Left renal cortex interstitium (tissue), 4 donors: ENCODE results near the gene ELL2. TPM values are rescaled to one million over a fixed set of nuclear protein-coding genes. Genes with fewer than 3 reads are reported as not detected.

ENCODE experiments used
- DNase-seq, 4 donors: peaks; one replicate each; pipeline ENCODE4 v3.0.0-alpha.2; 2013; ENCODE audit warnings: low read depth in 4 of 4, low spot score in 2 of 4, missing footprints in 1 of 4
- polyA plus RNA-seq, 4 donors: library from polyadenylated mRNA; unstranded; fragments of 120-200 nt; gene quantifications; one replicate each; pipeline ENCODE4 v1.2.1, GENCODE V29; 2013; ENCODE audit not compliant: insufficient read length in 4 of 4

ELL2 gene
- polyA plus RNA-seq, 4 donors, result 7.9 to 18.0 (median 11.2) TPM

DNA sequence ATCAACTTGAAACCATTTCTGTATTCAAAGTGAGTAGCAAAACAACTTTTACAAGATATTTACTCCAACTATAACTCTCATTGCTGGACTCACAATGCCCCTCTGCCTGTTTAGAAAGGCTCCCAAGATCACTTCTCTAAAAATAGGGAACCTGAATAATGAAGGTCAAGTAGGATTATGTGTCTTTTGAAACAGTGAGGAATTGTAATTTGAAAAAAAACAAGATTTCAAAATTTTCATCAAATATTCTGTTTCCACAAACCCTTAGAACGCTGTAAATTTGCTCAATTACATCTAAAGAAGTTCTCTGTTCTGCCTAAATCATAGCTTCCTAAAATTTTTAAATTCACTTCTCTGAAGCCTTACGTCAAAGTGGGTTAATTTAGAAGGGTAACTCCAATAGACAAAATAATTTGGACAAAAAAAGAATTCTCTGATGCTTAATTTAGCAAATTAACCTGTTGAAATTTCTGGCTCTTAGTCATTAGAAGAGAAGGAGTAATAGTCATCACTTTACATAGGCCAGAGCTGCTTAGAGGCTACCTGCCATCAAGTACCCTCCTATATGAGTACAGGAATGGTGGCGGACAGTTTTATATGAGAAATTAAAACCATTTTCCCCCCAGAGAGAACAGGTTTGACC lies 4.0 kb downstream of the ELL2 start:
- no peak for DNase-seq

DNA sequence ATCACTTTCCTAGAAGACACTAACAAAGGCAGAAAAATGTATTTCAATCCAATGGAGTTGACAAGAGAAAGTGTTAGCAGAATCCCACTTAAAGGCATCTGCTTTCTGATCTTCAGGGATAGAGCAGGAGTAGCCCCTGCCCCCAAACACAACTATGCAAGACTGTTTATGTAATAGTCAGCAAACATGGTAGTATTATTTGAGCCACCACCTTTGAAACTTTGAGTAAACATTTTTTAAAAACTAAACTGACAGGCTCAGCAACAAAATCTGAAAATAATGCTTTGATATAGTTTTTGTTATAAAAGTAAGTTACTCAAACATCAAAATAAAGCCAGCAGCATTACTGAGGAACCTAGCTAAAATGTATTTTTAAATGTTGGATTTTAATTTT lies 4.8 kb downstream of the ELL2 start:
- DNase-seq, result no peak

DNA sequence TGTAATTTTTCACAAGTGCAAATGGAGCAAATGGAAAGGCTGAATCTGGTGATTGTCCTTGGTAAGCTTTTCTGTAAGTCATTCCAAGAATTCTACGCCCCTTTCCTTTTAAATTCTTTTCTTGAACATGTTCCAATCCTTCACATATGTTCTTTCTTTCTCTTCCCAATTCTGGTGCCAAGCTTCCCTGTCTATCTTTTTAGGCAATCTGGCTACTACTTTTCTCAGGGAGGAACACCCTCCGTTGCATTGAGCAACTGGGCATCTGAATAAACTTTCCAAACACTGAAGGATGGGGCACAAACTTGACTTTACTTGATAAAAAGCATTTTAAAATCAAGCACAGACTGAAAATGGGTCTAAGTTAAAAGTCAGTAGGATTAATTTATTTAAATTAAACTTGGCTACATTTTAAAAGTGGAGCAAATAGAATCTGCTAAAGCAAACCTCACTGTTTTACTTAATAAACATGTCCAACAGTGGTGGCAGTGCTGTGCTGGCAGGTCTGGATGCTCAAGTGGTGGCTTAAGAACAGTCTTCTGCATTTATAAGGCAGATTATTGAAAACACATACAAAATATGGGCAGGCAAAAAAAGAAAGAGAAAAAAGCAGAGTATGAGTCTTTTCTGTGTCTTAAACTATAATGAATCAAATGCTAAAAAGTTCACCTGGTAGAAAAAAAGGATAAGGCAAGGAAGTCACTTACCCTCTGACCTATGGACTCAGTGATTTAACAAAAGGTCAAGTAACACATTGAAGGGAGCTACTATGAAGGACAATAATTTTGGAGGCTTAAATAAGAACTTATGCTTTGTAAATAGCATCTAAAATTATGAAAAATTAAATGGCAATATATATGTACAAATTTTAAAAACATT lies 5.4 kb downstream of the ELL2 start:
- no peak for DNase-seq

DNA sequence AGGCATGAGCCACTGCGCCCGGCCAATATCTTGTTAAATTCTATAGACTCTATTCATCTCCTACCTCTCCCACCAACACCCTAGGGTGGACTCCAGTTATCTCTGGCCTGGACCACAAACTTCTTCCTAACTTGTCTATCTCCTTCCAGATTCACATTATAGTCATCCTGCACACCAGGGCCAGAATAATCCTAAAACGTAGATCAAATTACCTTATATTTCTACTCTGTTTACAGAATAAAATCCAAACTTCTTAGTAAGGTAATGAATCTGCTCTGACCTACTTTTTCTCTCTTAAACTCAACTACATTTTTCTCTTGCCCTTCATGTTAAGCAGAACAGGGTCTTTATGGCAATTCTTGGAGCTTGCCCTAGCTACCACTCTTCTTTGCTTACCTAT lies 6.9 kb downstream of the ELL2 start:
- DNase-seq, result no peak

DNA sequence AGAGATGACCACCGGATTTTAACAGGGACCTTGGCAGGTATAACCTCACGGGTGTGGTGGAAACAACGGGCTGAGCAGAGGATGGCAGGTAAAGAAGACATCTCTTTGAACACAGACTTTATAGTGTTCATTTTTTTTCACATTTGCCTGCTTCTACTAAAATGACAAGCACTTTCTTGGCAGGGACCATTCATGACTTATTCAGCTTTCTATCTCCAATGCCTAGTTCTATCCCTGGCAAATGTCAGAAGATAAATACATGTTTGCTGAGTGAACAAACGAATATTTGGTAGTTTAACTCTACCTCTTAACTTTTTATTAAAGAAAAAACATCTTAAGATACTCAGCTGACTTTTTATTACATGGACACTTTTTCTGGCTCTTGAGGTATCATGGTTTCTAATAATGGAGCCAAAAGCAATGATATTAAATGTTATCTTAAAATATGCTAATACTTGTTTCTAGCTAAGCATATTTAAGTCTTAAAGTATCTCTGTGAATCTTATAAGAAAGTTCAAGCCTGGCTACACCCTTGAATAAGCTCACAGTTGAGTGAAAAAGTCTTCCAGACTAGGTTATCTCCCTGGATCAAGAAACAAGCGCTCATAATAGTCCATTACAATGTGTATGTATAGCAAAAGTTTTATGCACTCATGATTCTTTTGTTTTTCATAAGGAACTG lies 8.5 kb downstream of the ELL2 start:
- no peak for DNase-seq

DNA sequence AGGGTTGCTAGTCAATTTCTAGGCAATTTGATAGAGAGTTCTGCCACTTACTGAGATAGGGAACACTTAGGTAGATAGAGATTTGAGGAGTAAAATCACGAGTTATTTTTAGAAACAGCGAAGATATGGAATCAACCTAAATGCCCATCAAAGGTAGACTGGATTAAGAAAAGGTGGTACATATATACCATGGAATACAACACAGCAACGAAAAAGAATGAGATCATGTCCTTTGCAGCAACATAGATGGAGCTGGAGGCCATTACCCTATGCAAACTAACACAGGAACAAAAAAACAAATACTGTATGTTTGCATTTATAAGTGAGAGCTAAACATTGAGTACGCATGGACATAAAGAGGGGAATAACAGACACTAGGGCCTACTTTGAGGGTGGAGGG lies 9.7 kb downstream of the ELL2 start:
- no peak for DNase-seq

DNA sequence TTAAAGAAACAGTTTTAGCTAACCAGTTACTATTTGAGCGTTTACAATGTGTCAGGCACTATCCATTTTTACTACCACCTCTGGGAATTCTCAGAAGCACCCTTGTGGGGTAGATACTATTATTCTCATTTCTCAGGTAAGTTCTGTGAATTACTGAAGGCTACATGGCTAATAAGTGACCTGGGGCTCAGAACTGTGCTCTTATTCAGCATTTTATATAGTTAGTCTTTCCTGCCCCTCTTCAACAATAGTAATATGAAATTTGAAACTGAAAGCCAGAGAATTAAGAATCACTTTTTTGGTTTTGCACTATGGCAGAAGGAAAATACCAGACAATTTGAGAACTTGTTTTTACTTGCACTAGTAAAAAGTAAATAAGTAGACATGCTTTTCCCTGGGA lies 11.8 kb downstream of the ELL2 start:
- DNase-seq, result no peak

DNA sequence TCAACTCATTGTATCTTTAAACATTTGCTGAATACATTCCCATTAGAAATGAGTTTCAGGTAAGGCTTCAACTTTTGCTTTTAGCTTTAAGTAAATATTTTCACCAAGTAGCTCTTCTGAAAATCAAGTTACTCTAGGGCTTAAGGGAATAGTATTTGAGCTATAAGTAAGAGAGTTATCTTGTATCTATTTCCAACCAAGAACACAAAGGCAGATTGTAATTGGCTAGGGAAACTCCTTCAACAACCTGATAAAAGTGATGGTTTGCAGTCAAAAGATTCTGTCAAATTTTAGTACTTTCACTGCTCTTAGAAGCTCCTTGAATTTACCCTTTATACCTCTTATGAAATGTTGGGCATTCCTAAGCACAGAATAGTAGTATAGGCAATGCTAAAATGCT lies 13.0 kb downstream of the ELL2 start:
- DNase-seq, result no peak

DNA sequence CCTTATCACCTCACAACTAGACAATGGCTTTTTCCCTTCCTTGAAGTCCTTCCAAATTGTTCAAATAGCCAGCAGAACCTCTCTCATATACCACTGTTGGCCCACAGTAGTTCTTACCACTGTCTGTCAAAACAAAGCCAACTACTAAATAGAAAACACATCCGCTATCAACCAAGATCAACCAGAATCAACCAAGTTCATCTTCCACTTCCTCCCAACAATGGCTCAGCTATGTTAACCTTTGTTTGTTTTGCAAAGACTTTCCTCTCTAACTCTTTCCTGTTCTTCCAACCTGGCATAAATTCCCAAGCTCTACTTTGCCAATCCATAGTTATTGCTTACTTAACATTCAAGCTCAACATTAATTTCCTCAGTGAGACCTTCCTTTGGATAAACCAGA lies 15.2 kb downstream of the ELL2 start:
- DNase-seq, result no peak

DNA sequence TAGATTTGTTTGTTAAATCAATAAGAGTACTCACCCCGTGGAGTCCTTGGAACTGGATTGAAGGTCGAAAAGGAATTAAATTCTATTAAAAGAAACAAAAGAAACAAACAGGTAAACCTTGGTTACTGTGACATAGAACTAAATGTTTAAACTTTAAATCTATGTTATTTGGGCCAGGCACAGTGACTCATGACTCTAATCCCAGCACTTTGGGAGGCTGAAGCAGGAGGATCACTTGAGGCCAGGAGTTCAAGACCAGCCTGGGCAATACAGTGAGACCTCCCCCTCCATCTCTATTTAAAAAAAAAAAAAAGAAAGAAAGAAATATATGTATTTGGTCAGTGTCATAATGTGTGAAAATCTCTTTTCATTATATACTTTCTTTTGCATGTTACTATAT lies 18.7 kb downstream of the ELL2 start:
- DNase-seq, result no peak

DNA sequence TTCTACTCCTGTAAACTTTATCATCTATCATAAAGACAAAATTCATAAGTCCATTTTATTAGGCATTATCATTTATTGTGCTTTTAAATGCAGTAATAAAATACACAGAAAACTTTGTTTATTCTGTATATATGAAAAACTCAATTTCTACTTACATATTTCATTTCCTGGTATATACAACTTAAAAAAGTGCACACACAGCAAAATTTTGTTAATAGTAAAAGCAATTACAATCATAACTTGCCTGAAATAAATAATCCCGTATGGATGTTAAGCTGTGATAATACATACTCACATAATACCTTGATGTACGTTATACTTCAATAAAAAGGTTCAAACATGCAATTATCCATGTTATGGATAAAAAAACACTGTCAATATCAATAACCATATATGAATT lies 19.2 kb downstream of the ELL2 start:
- DNase-seq, result no peak

DNA sequence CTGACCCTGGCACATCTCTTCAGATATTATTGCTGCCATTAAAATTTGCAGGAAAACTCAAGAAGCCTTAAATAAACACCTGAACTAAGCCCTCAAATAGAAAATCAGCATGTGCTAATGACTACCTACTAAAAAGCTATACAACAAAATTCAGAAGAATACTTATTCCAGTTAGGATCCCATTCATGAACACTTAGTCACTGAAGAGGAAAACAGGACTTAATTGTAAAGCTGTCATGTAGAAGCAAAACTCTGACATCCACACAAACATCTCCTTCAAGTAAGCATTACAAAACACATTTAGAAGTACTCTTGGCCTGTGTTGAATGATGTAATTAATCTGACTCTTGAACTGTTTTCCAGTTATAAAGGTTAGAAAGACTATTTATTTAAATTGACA lies 19.9 kb downstream of the ELL2 start:
- no peak for DNase-seq

DNA sequence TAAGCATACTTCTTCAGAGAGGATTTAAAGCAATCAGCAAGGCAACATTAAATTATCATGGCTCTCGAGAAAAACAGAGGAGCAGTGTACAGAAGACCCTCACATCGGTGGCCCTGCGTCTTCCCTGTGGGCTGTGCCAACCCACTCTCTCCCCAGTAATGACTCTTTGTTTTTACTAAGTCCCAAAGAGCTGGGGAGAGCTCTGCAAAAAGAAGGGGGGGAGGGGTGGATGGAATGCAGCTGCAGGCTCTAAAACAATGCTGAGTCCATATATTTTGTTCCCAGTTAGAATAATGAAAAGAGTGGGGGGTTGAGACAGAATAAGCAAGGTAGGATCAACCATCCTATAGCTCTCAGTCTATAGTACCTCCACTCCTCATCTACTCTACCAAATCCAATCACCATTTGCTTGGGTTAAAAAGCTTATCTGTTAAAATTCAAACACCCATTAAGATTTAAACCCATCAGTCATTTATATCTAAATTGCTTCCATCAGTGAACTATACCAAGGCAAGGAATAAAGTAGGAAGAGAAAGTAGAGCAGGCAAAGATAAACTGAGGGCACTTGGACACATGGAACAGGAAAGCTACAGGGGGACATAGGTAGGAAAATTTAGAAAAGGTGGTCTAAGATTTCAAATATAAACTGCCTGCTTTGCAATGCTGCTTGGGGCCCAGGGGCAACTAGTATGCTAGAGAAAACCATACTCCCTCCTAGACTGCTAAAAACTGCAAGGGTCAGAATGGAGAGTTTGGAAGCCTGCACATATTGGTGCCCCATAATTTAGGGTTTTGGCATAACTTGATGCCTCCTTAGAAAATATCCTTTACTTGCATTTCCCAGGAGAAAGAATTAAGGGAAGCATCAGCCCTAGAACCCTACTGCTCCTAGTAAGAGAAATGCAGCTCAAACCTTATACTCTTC lies 20.6 kb downstream of the ELL2 start:
- peak in 1 of 4 donors; percentile 21 for DNase-seq

DNA sequence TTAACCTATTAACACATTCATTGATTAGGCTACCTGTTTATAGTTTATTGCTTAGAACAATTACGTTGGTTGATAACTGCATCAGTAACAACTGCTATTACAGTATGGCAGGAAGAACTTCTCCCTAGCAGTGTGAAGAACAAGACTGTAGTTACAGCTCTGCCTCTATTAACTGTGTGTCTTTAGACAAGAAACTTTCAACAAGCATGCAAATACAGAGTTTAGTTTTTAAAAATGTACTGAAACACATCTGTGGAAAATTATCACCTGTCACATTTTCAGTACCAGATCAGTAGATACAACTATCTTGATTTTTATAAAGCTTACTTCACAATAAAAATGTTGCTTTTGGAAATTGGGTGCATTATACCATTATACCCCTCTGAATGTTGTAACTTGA lies 22.2 kb downstream of the ELL2 start:
- no peak for DNase-seq

DNA sequence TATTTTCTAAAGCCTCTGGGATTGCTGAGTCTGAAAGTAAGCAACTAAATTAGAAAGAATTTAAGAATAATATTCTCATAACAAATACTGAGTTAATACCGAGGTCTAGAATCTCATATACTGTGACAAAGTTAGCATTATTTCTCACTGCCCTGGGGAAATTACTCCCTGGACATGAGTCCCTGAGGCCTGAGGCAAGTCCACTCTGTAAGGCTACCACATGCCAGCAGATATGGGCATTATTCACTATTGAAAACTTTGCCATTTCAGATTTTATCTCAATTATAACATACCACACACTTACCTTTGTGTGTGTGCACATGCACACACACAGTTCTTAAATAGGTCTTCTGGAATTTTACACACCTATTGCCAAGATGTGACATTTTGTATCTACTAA lies 22.9 kb downstream of the ELL2 start:
- DNase-seq, result no peak

DNA sequence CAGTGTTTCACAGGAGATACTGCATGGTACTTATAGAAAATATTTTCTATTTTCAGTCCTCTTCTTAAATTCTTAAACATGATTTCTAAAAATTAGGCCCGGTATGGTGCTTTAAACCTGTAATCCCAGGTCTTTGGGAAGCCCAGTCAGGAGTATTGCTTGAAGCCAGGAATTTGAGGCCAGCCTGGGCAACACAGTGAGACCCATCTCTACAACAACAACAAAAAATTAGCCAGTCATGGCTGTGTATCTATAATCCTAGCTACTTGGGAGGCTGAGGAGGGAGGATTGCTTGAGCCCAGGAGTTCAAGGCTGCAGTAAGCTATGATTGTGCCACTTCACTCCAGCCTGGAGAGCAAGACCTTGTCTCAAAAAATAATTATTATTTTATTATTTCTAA lies 23.3 kb downstream of the ELL2 start:
- no peak for DNase-seq

DNA sequence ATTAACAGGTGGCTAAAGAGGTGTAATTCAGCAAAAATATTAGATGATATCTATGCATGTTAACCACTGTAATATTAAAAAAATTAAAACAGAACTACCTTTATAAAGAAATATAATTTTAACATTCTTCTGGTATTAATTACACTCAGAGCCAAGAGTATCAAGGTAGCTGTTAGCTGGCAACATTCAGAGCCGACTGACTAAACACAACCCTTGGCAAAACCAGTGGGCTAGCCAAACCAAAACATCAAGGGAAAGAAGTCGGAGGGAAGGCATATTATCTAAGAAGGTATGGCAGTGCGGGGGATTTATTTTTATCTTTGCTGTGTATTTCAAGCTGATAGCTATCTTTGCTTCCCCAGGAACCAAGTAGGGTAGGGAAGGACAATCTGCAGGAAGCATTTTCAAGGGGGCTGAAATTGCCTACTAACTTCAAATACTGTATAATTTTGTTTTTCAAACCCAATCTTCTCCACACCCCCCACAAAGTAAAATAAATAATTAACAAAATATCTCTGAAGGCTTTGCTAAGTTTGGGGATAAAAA lies 24.0 kb downstream of the ELL2 start:
- no peak for DNase-seq

DNA sequence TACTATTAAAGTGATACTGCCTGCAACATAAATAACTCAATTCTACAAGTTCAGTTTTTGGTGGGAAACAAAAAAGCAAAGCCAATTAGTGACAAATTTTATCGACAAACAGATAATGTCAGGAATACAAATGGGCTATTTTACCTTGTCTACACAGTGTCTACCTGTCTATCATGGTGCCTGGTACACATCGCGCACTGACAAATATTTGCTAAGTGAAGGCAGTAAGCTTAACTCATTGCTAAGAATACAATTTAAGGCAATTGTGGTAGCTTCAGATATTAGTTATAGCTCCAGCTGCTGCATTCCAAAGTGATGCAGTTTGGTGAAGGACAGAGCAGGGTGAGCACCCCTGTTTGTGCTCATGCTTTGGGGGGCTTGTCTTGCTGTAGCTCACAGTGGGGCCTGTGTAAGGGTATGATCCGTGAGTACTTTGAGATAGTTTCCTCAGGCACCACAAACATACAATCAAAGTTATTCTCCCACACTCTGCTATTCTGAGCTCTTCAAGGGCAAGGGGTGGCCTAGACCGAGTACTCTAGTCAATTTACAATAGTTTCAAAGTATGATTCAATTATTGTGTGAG lies 24.7 kb downstream of the ELL2 start:
- DNase-seq, result no peak

DNA sequence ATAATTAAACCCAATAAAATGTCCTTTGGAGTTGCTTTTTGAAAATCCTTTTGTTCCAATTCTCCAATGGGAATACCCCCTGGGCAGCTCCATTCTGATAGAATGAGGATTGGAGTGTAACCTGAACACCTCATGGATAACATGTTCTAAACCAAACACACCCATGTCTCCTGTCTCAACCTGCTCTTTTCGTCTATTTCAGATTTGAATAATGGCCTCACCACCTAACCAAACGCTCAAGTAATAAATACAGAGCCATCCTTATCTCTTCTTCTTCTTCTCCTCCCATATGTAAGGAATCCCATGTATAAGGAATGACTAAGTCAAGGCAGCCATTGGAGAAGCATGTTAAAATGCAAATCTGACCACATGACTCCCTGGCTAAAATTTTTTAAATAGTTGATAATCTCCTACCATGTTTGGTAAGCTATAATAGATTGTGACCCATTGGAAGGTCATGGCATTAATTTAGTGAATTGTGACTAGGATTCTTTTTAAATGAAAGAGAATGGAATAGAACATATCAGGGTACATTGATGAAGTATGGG lies 26.0 kb downstream of the ELL2 start:
- no peak for DNase-seq
